Mesendoderm (in vitro differentiated cells): ENCODE data around the gene ANXA6.

ENCODE experiments used
- DNase-seq: peaks from one replicate; pipeline ENCODE4 v3.0.0; 2013
- H2AK5ac ChIP-seq: 2 replicates; pipeline ENCODE4 v1.6.1; 2013; ENCODE audit warnings: low read length, inconsistent platforms
- H2BK120ac ChIP-seq: 2 replicates; pipeline ENCODE4 v1.6.1; 2013; ENCODE audit warnings: low read depth, mild to moderate bottlenecking, low read length, moderate library complexity, mixed read lengths
- H2BK15ac ChIP-seq: replicated peaks from 2 replicates; pipeline ENCODE4 v1.6.1; 2013; ENCODE audit warnings: low read depth, mild to moderate bottlenecking, moderate library complexity
- H2BK5ac ChIP-seq: 2 replicates; pipeline ENCODE4 v1.6.1; 2013; ENCODE audit warnings: low read length, inconsistent platforms
- H3K18ac ChIP-seq: 2 replicates; pipeline ENCODE4 v1.6.1; 2013; ENCODE audit warnings: mild to moderate bottlenecking, low read length, mixed read lengths
- H3K23ac ChIP-seq: one replicate; pipeline ENCODE4 v1.6.1; 2013; ENCODE audit warnings: low read length
- H3K27ac ChIP-seq: 2 replicates; pipeline ENCODE4 v1.5.1; 2013; ENCODE audit warnings: low read depth, mild to moderate bottlenecking, inconsistent platforms, low read length, moderate library complexity
- H3K27me3 ChIP-seq: 2 replicates; pipeline ENCODE4 v1.6.1; 2013; ENCODE audit warnings: low read length, control low read depth, mild to moderate bottlenecking, inconsistent platforms; ENCODE audit not compliant: insufficient read depth, poor library complexity
- H3K36me3 ChIP-seq: 2 replicates; pipeline ENCODE4 v1.6.1; 2013; ENCODE audit warnings: low read length, inconsistent platforms; ENCODE audit not compliant: control insufficient read depth, insufficient read depth
- H3K4ac ChIP-seq: one replicate; pipeline ENCODE4 v1.6.1; 2013; ENCODE audit warnings: low read depth, mild to moderate bottlenecking, low read length, moderate library complexity
- H3K4me1 ChIP-seq: 2 replicates; pipeline ENCODE4 v1.6.1; 2013; ENCODE audit warnings: low read depth, low read length, inconsistent platforms; ENCODE audit not compliant: control insufficient read depth
- H3K4me2 ChIP-seq: 2 replicates; pipeline ENCODE4 v1.6.1; 2013; ENCODE audit warnings: low read length
- H3K4me3 ChIP-seq: 2 replicates; pipeline ENCODE4 v1.5.1; 2013; ENCODE audit warnings: mild to moderate bottlenecking, low read length
- H3K56ac ChIP-seq: one replicate; pipeline ENCODE4 v1.6.1; 2013; ENCODE audit warnings: low read length
- H3K79me1 ChIP-seq: 2 replicates; pipeline ENCODE4 v1.6.1; 2013; ENCODE audit warnings: low read length, inconsistent platforms
- H3K79me2 ChIP-seq: 2 replicates; pipeline ENCODE4 v1.6.1; 2013; ENCODE audit warnings: mild to moderate bottlenecking, low read length; ENCODE audit not compliant: control insufficient read depth, insufficient read depth
- H3K9ac ChIP-seq: 2 replicates; pipeline ENCODE4 v1.6.1; 2013; ENCODE audit warnings: low read length, inconsistent platforms
- H4K5ac ChIP-seq: one replicate; pipeline ENCODE4 v1.6.1; 2013; ENCODE audit warnings: low read length
- H4K8ac ChIP-seq: one replicate; pipeline ENCODE4 v1.6.1; 2013; ENCODE audit warnings: low read depth, mild to moderate bottlenecking, control low read depth, low read length, moderate library complexity
- WGBS: extraction: QIAGEN DNeasy Blood & Tissue Kit; methylation state at CpG from one replicate; pipeline ENCODE4 v1.1.7; 2013; ENCODE audit warnings: low lambda C conversion rate, missing lambda C conversion rate; ENCODE audit not compliant: insufficient coverage; ENCODE audit errors: extremely low coverage; 5-methylcytosine and 5-hydroxymethylcytosine counted together

ANXA6 gene

DNA sequence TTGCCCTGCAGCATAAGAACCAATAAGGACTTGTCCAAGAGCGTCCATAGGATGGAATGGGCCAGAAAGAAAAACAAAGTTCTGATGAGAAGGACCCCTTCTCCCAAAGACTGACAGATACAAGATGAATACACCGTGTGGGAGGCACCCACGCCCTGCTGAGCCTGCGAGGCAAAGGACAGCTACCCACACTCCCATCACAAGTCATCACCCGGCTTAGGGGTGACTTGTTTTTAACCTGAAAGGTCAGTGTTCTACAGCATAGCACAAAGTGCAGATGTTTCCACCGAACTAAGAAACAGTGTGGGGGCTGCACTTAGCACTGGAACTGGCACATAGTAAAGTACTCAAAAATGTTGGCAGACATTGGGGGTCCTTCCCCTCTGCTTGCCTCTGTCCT lies 90.7 kb downstream of the ANXA6 start:
- no peak overlapping the region for H4K5ac ChIP-seq
- no peak overlapping the region for H3K4me2 ChIP-seq

DNA sequence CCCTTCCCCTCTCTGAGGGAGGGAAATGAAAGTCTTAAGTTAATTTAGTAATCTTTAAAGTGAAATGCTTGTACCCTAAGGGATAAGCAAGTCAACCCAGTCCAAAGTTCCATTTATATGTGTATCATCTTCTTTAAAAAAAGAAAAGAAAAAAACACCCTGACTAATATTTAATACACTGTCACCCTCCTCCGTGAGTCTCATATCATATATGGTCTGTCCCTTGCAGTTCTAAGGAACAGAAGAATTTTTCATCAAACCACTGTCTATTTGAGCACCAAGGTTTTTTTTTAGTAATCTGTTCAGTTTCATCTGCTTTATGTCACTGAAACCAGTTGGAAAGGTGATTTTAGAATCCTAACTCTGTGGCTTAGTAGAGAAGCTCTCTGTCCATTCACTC lies 92.0 kb downstream of the ANXA6 start:
- H2BK120ac ChIP-seq, result no peak overlapping the region
- H3K79me2 ChIP-seq, result no peaks in the 10 kb centered on the region
- no peak overlapping the region for H3K18ac ChIP-seq
- no CpG with 5 or more reads among the region's 1 CpG for WGBS
- H3K56ac ChIP-seq, result no peak overlapping the region
- no peak overlapping the region for H3K27ac ChIP-seq
- no peak overlapping the region for H3K4me3 ChIP-seq
- no peaks in the 10 kb centered on the region for H3K27me3 ChIP-seq
- peaks cover 2% of the 10 kb centered on the region for H3K36me3 ChIP-seq
- no peak overlapping the region for H2BK15ac ChIP-seq
- no peak for DNase-seq
- H3K9ac ChIP-seq, result no peak overlapping the region
- no peak overlapping the region for H4K8ac ChIP-seq
- no peak overlapping the region for H3K4ac ChIP-seq
- H2BK5ac ChIP-seq, result no peak overlapping the region
- H3K4me1 ChIP-seq, result no peaks in the 10 kb centered on the region
- H2AK5ac ChIP-seq, result no peak overlapping the region
- no peak overlapping the region for H3K23ac ChIP-seq
- H3K4me2 ChIP-seq, result no peak overlapping the region
- H3K79me1 ChIP-seq, result peaks cover 7% of the 10 kb centered on the region
- no peak overlapping the region for H4K5ac ChIP-seq

More for the DNA sequence above, 90.7 kb downstream of the ANXA6 start:
- no CpG with 5 or more reads among the region's 6 CpGs for WGBS
- no peaks in the 10 kb centered on the region for H3K4me1 ChIP-seq
- no peak overlapping the region for H2BK120ac ChIP-seq
- H3K23ac ChIP-seq, result no peak overlapping the region
- no peak overlapping the region for H4K8ac ChIP-seq
- no peak overlapping the region for H3K56ac ChIP-seq
- no peak overlapping the region for H2BK5ac ChIP-seq
- no peak for DNase-seq
- H3K4me3 ChIP-seq, result no peak overlapping the region
- H3K27ac ChIP-seq, result no peak overlapping the region
- H3K4ac ChIP-seq, result no peak overlapping the region
- H3K9ac ChIP-seq, result no peak overlapping the region
- H3K18ac ChIP-seq, result no peak overlapping the region
- no peaks in the 10 kb centered on the region for H3K36me3 ChIP-seq
- H3K27me3 ChIP-seq, result no peaks in the 10 kb centered on the region
- peaks cover 7% of the 10 kb centered on the region for H3K79me1 ChIP-seq
- no peak overlapping the region for H2BK15ac ChIP-seq
- no peak overlapping the region for H2AK5ac ChIP-seq
- no peaks in the 10 kb centered on the region for H3K79me2 ChIP-seq

GRCh38 chr5:151064916-151065499 lies 92.6 kb downstream of the ANXA6 start:
- Histone ChIP-seq H2BK15ac (no peak overlapping the region), H3K18ac (no peak overlapping the region), H4K8ac (no peak overlapping the region), H3K4ac (no peak overlapping the region), H3K9ac (no peak overlapping the region), H3K23ac (no peak overlapping the region), H3K36me3 (peaks cover 2% of the 10 kb centered on the region), H3K79me1 (peaks cover 6% of the 10 kb centered on the region), H2AK5ac (no peak overlapping the region), H2BK5ac (no peak overlapping the region), H3K27me3 (no peaks in the 10 kb centered on the region), H3K4me3 (no peak overlapping the region), H4K5ac (no peak overlapping the region), H3K4me1 (no peaks in the 10 kb centered on the region), H3K4me2 (no peak overlapping the region), H3K79me2 (no peaks in the 10 kb centered on the region), H3K56ac (no peak overlapping the region), H2BK120ac (no peak overlapping the region), H3K27ac (no peak overlapping the region)
- no peak for DNase-seq
- no CpG with 5 or more reads among the region's 12 CpGs for WGBS

DNA sequence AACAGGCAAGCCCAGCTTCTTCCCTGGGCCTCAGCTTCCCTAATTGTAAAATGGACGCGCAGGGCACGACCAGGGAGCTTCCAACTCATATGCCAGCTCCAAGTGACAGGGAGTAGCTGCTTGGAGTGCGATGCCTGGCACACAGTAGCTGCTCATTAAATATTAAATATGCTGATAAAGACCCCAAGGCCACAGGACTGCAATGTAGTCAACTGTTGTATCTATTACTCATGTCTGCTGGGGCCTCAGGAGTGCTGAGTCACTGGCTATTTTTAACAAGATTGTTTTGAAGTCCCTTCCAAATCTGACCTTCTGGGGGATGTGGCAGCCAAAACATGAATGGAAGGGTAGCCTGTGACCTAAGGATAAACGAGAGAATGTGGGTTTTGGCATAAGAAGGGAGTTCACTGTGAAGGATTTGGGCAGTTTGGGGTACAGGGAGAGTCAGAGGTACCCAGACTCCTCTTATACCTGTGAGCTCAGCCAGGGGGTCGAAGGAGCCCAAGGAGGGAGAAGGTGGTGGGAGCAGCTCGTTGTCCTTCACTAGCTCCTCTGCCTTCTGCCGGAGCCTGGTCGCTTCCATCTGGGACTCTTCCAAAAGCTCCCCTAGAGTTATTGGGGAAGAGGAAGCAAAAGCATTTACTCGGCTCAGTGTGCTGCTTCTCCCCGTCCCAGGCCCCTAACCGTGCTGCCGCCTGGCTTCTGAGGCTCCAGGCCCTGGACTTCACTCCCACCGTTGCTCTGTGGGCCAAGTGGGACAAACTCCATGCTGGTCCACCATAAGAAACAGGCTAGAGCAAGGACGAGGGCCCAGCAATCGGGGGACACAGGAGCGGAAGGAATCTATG lies 94.2 kb downstream of the ANXA6 start:
- Histone ChIP-seq H4K8ac (no peak overlapping the region), H3K23ac (no peak overlapping the region), H3K9ac (no peak overlapping the region), H3K4ac (no peak overlapping the region), H3K18ac (peak overlapping the region; percentile 2), H2AK5ac (no peak overlapping the region), H3K27me3 (no peaks in the 10 kb centered on the region), H3K79me1 (peaks cover 4% of the 10 kb centered on the region), H3K27ac (no peak overlapping the region), H2BK120ac (no peak overlapping the region), H2BK5ac (no peak overlapping the region), H3K56ac (peak overlapping the region; percentile 25), H3K4me3 (no peak overlapping the region), H3K79me2 (no peaks in the 10 kb centered on the region), H4K5ac (no peak overlapping the region), H2BK15ac (no peak overlapping the region), H3K4me1 (no peaks in the 10 kb centered on the region), H3K36me3 (peaks cover 3% of the 10 kb centered on the region), H3K4me2 (no peak overlapping the region)
- no CpG with 5 or more reads among the region's 17 CpGs for WGBS
- DNase-seq, result no peak

- peaks cover 2% of the 10 kb centered on the region for H3K79me1 ChIP-seq
- H3K27me3 ChIP-seq, result no peaks in the 10 kb centered on the region
- no peak overlapping the region for H3K9ac ChIP-seq
- WGBS, result no CpG with 5 or more reads among the region's 5 CpGs
- H3K18ac ChIP-seq, result no peak overlapping the region
- no peak overlapping the region for H4K5ac ChIP-seq
- H3K4me2 ChIP-seq, result no peak overlapping the region
- H3K23ac ChIP-seq, result no peak overlapping the region
- no peak for DNase-seq
- H3K56ac ChIP-seq, result no peak overlapping the region
- no peak overlapping the region for H3K4ac ChIP-seq
- H3K36me3 ChIP-seq, result peaks cover 3% of the 10 kb centered on the region
- no peak overlapping the region for H3K4me3 ChIP-seq
- no peak overlapping the region for H4K8ac ChIP-seq
- no peaks in the 10 kb centered on the region for H3K79me2 ChIP-seq
- H2BK5ac ChIP-seq, result no peak overlapping the region
- no peaks in the 10 kb centered on the region for H3K4me1 ChIP-seq
- no peak overlapping the region for H2AK5ac ChIP-seq
- no peak overlapping the region for H2BK120ac ChIP-seq
- H2BK15ac ChIP-seq, result no peak overlapping the region
- no peak overlapping the region for H3K27ac ChIP-seq
Observed at GRCh38 chr5:151062405-151063141, 95.0 kb downstream of the ANXA6 start.
